NCI-H460 (cell line): ENCODE measurements around the gene PHF19. TPM values are rescaled to one million over a fixed set of nuclear protein-coding genes. Genes with fewer than 3 reads are reported as not detected.

ENCODE experiments used
- DNase-seq: peaks from one replicate; pipeline ENCODE4 v3.0.0-alpha.2; 2016; ENCODE audit warnings: low read depth; ENCODE audit errors: extremely low read depth
- total RNA-seq: library from RNA; depleted of rRNA; stranded (reverse); fragments of >200 nt; shearing (Covaris generic); gene quantifications from 2 replicates; pipeline ENCODE4 v1.2.3, GENCODE V29; 2014

The PHF19 gene
- total RNA-seq, 1 experiment from 2014 or later, result 66.4 TPM

DNA sequence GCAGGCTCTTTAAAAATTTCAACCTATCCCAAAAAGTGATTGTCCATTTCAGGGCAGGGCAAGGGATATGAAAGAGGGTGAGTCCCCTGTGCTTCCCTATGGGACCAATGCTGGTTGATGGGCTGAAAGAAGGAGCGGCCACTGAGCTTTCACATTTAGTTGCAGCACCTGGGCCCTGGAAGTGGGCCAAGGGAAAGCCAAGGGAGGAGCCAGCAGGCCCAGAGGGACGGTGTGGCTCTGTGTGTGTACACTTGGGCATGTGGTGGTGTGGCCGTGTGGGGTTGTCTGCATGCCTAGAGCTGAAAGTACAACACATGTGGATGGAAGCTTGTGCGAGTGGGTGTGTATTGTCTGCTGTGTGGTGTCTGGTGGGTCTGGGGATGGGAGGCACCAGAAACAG, 20.3 kb downstream of the PHF19 start:
- no peak for DNase-seq

DNA sequence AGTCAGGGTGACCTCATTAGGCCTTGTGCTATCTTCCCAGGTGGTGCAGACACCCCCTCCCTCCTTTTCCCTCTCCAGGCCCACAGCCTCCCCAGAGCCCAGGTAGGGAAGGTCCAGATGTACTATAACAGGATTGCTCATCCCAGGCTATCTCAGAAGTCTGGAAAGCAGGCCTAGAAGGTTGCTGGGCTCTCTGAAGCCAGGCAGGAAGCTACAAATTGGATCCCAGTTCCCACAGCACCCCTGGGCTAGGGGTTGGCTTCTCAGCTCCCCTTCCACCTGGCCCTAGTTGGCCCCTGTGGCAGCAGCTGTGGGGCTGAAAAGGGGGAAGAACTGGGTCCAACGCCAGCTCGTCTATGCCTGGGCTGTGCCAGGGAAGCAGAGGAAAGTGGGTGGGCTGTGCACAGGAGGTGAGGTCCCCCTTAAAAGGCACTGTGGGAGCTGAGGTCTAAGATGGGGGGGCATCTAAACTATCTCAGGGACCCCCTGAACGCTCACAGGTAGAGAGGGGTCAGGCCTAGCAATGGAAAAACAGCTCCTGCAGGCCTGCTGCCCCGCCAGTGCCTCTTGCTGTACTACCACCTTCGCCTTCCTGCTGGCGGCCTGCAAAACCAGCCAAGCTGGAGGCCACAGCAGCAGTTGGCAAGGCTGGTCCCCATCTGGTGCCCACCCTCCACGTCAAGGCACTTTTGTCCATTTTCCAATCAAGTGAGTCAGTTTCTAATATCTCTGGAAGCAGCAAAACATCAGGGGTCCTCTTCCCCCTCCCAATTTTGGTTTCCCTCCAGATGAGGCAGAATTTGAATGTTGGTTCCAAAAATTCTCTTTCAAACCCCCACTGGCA, 20.9 kb downstream of the PHF19 start:
- no peak for DNase-seq

DNA sequence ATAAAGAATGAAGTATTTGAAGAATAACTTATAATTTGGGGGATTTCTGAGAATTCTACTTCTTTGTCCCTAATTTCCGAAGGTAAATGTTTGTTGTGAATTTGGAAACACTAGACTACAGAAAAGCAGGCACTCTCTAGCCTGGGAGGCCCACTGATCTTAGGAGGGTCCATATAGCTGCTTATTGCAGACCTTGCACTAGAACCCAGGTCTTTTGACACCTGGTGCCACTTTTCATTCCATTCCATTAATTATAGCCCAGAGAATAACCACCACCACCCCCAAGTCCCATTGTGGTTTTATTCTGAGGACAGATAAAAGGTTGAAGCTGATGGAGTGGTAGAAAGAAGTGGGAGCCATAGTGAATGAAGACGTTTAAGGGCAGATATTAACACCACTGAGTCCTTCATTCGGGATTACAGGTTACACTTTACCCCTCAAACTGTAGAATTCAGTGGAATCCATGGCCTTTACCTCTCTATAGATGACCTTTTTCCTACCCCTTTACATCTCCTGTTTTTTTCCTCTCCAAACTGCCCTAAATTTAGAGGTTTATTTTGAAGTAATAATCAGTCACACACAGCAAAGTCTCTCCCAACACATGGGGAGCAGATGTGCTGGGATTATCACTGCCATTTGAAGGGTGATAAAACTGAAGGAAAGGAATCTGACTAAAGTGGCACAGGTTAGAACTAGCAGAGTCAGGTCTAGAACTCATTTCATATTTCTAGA, 22.2 kb downstream of the PHF19 start:
- DNase-seq, result no peak

GRCh38 chr9:120853198-120853597, 23.8 kb downstream of the PHF19 start:
- no peak for DNase-seq

- DNase-seq, result no peak
Observed at GRCh38 chr9:120852240-120853010, 24.6 kb downstream of the PHF19 start.

- DNase-seq, result no peak
Observed at GRCh38 chr9:120851449-120851848, 25.5 kb downstream of the PHF19 start.

DNA sequence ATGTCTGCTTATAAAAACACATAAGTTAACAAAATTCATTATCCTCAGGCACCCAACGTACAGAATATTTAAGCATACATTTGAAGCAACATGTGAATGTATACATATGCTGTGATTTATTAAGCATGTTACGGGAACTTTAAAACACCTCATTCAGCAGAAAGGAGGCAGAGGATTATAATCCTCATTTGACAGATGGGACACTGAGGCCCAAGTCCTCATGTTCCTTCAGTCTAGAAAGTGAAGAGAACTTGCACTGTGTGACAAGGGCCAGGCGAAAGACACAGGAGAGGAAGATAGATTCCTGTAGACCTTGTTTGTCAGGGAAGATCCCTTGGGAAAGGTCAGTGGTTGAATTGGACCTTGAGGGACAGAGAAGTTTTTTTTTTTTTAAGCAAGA, 26.7 kb downstream of the PHF19 start:
- DNase-seq, result no peak

GRCh38 chr9:120846906-120847305, 30.1 kb downstream of the PHF19 start:
- DNase-seq, result no peak

- no peak for DNase-seq
Observed at GRCh38 chr9:120846251-120846889, 30.6 kb downstream of the PHF19 start.

- DNase-seq, result no peak
Observed at GRCh38 chr9:120845255-120845654, 31.7 kb downstream of the PHF19 start.

- peak; percentile 100 for DNase-seq
Observed at GRCh38 chr9:120842685-120843485, 34.1 kb downstream of the PHF19 start, which contains the start of gene PSMD5. TSS of gene PSMD5 (minus strand) at chr9:120842922. CDS start at chr9:120842909, 13 bp downstream.

- no peak for DNase-seq
Observed at GRCh38 chr9:120841930-120842684, 34.9 kb downstream of the PHF19 start.

GRCh38 chr9:120839146-120839545, 37.8 kb downstream of the PHF19 start:
- no peak for DNase-seq

GRCh38 chr9:120837921-120838320, 39.1 kb downstream of the PHF19 start:
- DNase-seq, result no peak

GRCh38 chr9:120833325-120833724, 43.7 kb downstream of the PHF19 start:
- DNase-seq, result no peak

DNA sequence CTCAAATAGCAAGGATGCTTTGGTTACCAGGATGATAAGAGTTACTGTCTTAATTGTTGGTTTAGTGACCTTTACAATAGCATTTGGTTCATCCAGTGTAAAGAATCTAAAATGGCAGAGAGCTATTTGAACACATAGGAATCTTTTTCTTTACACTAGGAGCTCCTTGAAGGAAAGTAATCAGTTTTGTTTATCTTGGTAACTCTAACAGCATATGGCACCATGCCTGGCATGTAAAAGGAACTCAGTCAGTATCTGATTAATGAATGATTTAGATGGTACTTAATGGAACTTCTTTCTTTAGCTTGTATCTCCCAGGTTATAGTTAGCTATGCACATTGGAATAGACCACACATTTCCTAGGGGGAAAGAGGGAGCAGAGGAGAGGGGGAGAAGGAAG, 44.2 kb downstream of the PHF19 start:
- no peak for DNase-seq

DNA sequence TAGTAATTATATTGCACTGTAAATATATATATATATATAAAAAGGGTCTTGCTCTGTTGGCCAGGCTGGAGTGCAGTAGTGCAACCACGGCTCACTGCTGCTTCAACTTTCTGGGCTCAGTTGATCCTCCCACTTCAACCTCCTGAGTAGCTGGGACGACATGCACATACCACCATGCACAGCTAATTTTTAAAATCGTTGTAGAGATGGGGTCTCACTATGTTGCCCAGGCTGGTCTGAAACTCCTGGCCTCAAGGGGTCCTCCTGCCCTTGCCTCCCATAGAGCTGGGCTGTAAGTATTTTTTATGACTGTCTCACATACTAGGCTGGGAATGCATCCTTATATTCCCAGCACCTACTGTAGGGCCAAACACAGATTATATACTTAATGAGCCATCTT, 46.1 kb downstream of the PHF19 start:
- no peak for DNase-seq

- DNase-seq, result no peak
Observed at GRCh38 chr9:120830151-120830550, 46.8 kb downstream of the PHF19 start.

DNA sequence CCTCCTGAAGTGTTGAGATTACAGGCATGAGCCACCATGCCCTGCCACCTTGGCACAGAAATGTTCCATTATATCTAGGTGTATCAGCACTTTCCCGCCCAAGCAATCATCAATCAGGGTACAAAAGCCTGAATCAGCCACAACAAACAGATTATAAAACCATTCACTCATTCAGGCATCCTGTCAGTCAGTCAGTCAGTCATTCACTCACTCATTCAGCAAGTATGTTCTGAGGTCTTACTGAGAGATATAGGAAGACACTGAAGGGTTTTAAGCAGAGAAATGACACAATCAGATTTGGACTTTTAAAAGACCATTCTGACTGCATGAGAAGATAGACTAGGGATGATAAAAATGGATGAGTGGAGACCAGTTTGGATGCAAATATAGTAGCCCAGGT, 47.3 kb downstream of the PHF19 start:
- DNase-seq, result no peak
